Endothelial cell of umbilical vein (primary cell): ENCODE measurements around the gene RUVBL1. TPM values are rescaled to one million over a fixed set of nuclear protein-coding genes. Genes with fewer than 3 reads are reported as not detected.

Experiments used
- BruUV-seq: library from RNA; stranded (reverse); fragments of 400-500 nt; replicated peaks from 2 replicates; lab custom pipeline; 2021; lab: Mats Ljungman, UMichigan
- CTCF ChIA-PET: fragments of 300-600, 350-600 bp; sonication (Branson Sonifier 250); formaldehyde crosslinking; loops from one replicate; lab custom pipeline; 2021; ENCODE audit warnings: antibody characterized with exemption, inconsistent platforms; lab: Charles Lee
- POLR2A ChIA-PET: fragments of 300-600, 350-600 bp; sonication (Branson Sonifier 250); formaldehyde crosslinking; loops from one replicate; lab custom pipeline; 2021; ENCODE audit warnings: antibody characterized with exemption, inconsistent platforms; lab: Charles Lee
- DNase-seq: peaks from one replicate; pipeline ENCODE4 v3.0.0-alpha.2; 2011; ENCODE audit warnings: low read depth, low spot score
- FAIRE-seq: peaks from 2 replicates; lab custom pipeline; 2011; peaks lifted over from hg19 to GRCh38; lab: Jason Lieb, UNC
- H2AFZ ChIP-seq: 2 replicates; pipeline ENCODE4 v1.6.0; 2012; ENCODE audit warnings: low read depth, low read length, control low read depth, inconsistent platforms
- H3K27ac ChIP-seq: 2 replicates; pipeline ENCODE4 v1.5.1; 2011; ENCODE audit warnings: low read depth, mild to moderate bottlenecking, control low read depth, low read length, moderate library complexity; ENCODE audit not compliant: insufficient read depth
- H3K27me3 ChIP-seq, 2 experiments: 2 replicates each; pipeline versions ENCODE4 v1.6.0 to v1.6.1; 2011; ENCODE audit warnings: low read length in 2 of 2, mixed read lengths in 1 of 2; ENCODE audit not compliant: control insufficient read depth in 2 of 2, insufficient read depth in 2 of 2
- H3K36me3 ChIP-seq, 2 experiments: 2 replicates in 1 of 2; 3 replicates in 1 of 2; pipeline ENCODE4 v1.5.1; 2011; ENCODE audit warnings: low read length in 2 of 2, mild to moderate bottlenecking in 1 of 2, moderate library complexity in 1 of 2; ENCODE audit not compliant: control insufficient read depth in 2 of 2, insufficient read depth in 2 of 2; ENCODE audit errors: extremely low read depth in 1 of 2
- H3K4me1 ChIP-seq: 3 replicates; pipeline ENCODE4 v1.5.1; 2011; ENCODE audit warnings: mild to moderate bottlenecking, low read length; ENCODE audit not compliant: control insufficient read depth, insufficient read depth; ENCODE audit errors: extremely low read depth
- H3K4me2 ChIP-seq: 2 replicates; pipeline ENCODE4 v1.6.1; 2011; ENCODE audit warnings: low read length, control low read depth, mixed read lengths; ENCODE audit not compliant: insufficient read depth
- H3K4me3 ChIP-seq, 3 experiments: fragments of 200-600 bp in 1 of 3; sonication (generic), shearing (Covaris generic) in 1 of 3; replicated peaks in 1 of 3; 2 replicates each; pipeline ENCODE4 v1.5.1; 2011 to 2016; ENCODE audit warnings: control low read depth in 3 of 3, low read length in 3 of 3, mild to moderate bottlenecking in 2 of 3, inconsistent platforms in 1 of 3, low read depth in 1 of 3, moderate library complexity in 1 of 3; ENCODE audit not compliant: insufficient read depth in 1 of 3
- H3K79me2 ChIP-seq: 2 replicates; pipeline ENCODE4 v1.6.0; 2012; ENCODE audit warnings: low read length, inconsistent platforms; ENCODE audit not compliant: control insufficient read depth, insufficient read depth
- H3K9ac ChIP-seq: replicated peaks from 2 replicates; pipeline ENCODE3; 2011; ENCODE audit warnings: low read length, control low read depth; ENCODE audit not compliant: insufficient read depth; ENCODE audit errors: extremely low read depth
- H3K9me1 ChIP-seq: replicated peaks from 3 replicates; pipeline ENCODE4 v1.6.0; 2011; ENCODE audit warnings: mild to moderate bottlenecking, low read length; ENCODE audit not compliant: control insufficient read depth, insufficient read depth; ENCODE audit errors: extremely low read depth
- H3K9me3 ChIP-seq: replicated peaks from 2 replicates; pipeline ENCODE4 v1.5.1; 2012; ENCODE audit warnings: low read length, inconsistent platforms; ENCODE audit not compliant: control insufficient read depth, insufficient read depth
- H4K20me1 ChIP-seq: replicated peaks from 2 replicates; pipeline ENCODE3; 2011; ENCODE audit warnings: mild to moderate bottlenecking, low read length; ENCODE audit not compliant: control insufficient read depth, insufficient read depth; ENCODE audit errors: extremely low read depth
- EZH2 ChIP-seq: IDR thresholded peaks from 2 replicates; pipeline ENCODE4 v1.6.1; 2012; ENCODE audit warnings: borderline replicate concordance, low read depth, mild to moderate bottlenecking, moderate library complexity, low read length, inconsistent platforms; ENCODE audit not compliant: severe bottlenecking
- FOS ChIP-seq: IDR thresholded peaks from 2 replicates; pipeline ENCODE4 v1.6.1; 2011; ENCODE audit warnings: mild to moderate bottlenecking, low read length, moderate library complexity, borderline replicate concordance; ENCODE audit not compliant: insufficient read depth
- GATA2 ChIP-seq: IDR thresholded peaks from 2 replicates; pipeline ENCODE4 v1.7.0; 2011; ENCODE audit warnings: low read depth, mild to moderate bottlenecking, moderate library complexity, mixed read lengths, low read length; ENCODE audit not compliant: insufficient read length, insufficient read depth
- JUN ChIP-seq: IDR thresholded peaks from 2 replicates; pipeline ENCODE4 v1.6.1; 2011; ENCODE audit warnings: borderline replicate concordance, low read depth; ENCODE audit not compliant: insufficient read length, insufficient read depth
- MYC ChIP-seq: IDR thresholded peaks from one replicate; pipeline ENCODE4 v1.6.1; 2011; ENCODE audit warnings: mild to moderate bottlenecking, low read depth, low read length
- POLR2A ChIP-seq: IDR thresholded peaks from 2 replicates; pipeline ENCODE4 v1.6.1; 2012; ENCODE audit warnings: low read depth, mild to moderate bottlenecking, control low read depth, low read length
- POLR2AphosphoS5 ChIP-seq: IDR thresholded peaks from 2 replicates; pipeline ENCODE4 v1.6.1; 2012; ENCODE audit warnings: low read depth, mild to moderate bottlenecking, control low read depth, low read length, moderate library complexity; ENCODE audit not compliant: insufficient read depth
- dilution Hi-C: fragments of 300-500 bp; cut with MboI; formaldehyde crosslinking; loops from one replicate; pipeline ENCODE4 v1.15.0; 2019; ENCODE audit warnings: low sequenced_read_pairs; ENCODE audit not compliant: extremely low pct_ligation_motif_present
- intact Hi-C: fragments of 100-400 bp; cut with micrococcal nuclease; formaldehyde crosslinking; loops from one replicate; pipeline ENCODE4 v1.10.0; 2022
- polyA plus RNA-seq, 4 experiments: library from polyadenylated mRNA; depleted of rRNA in 3 of 4; stranded (reverse) in 3 of 4; unstranded in 1 of 4; fragments of >200 nt; gene quantifications; 2 replicates each; pipeline versions ENCODE4 v1.2.1 to v1.2.3, GENCODE V29; 2011 to 2012; ENCODE audit warnings: missing spikeins in 1 of 4
- total RNA-seq: library from RNA; stranded (reverse); gene quantifications from 2 replicates; pipeline ENCODE4 v1.2.3, GENCODE V29; 2021
- TF ChIP-seq, protein P1 (sequence below), 2 donors: IDR thresholded peaks; 1 replicate in 1 of 2; 2 replicates in 1 of 2; pipeline ENCODE4 v1.5.1; 2011; ENCODE audit warnings: low read length in 2 of 2, mild to moderate bottlenecking in 2 of 2, moderate library complexity in 2 of 2, control low read depth in 1 of 2, inconsistent platforms in 1 of 2, low read depth in 1 of 2; ENCODE audit not compliant: insufficient read depth in 1 of 2; ENCODE audit errors: extremely low read depth in 1 of 2
- TF ChIP-seq, protein P2 (sequence below): IDR thresholded peaks from 2 replicates; pipeline ENCODE4 v1.6.1; 2011; ENCODE audit not compliant: insufficient read depth, insufficient read length

RUVBL1 gene
- total and polyA plus RNA-seq, 2 donors (not counting 3 experiments of a cell fraction or from before 2014, with no cell fraction given), result 52.5 to 58.5 TPM

DNA sequence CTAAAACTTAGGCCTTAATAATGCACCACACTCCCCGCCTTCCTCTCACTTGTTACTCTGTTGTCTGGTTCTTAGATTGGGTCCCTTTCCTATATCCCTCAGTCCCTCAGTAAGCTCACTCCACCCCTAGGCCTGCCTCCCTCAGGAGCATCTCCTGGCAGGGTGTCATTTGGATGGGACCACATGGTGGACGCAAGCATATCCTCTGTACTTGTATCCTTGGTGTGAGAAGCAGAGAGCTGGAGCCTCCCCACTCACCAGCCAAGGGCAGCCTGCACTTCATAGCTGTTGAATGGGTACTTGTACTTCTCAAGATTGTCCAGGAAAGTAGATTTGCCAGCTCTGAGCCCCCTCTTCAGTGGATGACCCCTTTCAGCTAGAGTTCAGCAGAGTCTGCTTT is 59.7 kb downstream of the RUVBL1 start:
- FAIRE-seq (no peak), DNase-seq (no peak)
- no peaks in the 10 kb centered on the region for H3K9me3 ChIP-seq
- H3K27ac ChIP-seq, result no peak overlapping the region
- no peaks in the 10 kb centered on the region for H3K9me1 ChIP-seq
- CTCF ChIA-PET, result no interaction called here
- H3K9ac ChIP-seq, result no peak overlapping the region
- H4K20me1 ChIP-seq, result no peaks in the 10 kb centered on the region
- H3K36me3 ChIP-seq, result peaks cover 58 to 76% of the 10 kb centered on the region in 2 experiments
- intact Hi-C loops (no loop called here), dilution Hi-C loops (no loop called here)
- H3K27me3 ChIP-seq, result no peaks in the 10 kb centered on the region
- TF ChIP-seq POLR2AphosphoS5 (no peak), MYC (no peak), GATA2 (no peak), EZH2 (no peak), POLR2A (no peak), FOS (no peak), JUN (no peak)
- TF ChIP-seq, protein P1, sequence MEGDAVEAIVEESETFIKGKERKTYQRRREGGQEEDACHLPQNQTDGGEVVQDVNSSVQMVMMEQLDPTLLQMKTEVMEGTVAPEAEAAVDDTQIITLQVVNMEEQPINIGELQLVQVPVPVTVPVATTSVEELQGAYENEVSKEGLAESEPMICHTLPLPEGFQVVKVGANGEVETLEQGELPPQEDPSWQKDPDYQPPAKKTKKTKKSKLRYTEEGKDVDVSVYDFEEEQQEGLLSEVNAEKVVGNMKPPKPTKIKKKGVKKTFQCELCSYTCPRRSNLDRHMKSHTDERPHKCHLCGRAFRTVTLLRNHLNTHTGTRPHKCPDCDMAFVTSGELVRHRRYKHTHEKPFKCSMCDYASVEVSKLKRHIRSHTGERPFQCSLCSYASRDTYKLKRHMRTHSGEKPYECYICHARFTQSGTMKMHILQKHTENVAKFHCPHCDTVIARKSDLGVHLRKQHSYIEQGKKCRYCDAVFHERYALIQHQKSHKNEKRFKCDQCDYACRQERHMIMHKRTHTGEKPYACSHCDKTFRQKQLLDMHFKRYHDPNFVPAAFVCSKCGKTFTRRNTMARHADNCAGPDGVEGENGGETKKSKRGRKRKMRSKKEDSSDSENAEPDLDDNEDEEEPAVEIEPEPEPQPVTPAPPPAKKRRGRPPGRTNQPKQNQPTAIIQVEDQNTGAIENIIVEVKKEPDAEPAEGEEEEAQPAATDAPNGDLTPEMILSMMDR (IDR thresholded peaks at IDR 0.05; ENCODE audit: extremely low read depth in 1 of 2, insufficient read depth in 1 of 2, low read depth in 1 of 2, low read length in 2 of 2), result no peak
- TF ChIP-seq, protein P2, sequence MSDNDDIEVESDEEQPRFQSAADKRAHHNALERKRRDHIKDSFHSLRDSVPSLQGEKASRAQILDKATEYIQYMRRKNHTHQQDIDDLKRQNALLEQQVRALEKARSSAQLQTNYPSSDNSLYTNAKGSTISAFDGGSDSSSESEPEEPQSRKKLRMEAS, result no peak
- peaks cover 27% of the 10 kb centered on the region for H3K79me2 ChIP-seq
- no peak overlapping the region for H2AFZ ChIP-seq
- H3K4me2 ChIP-seq, result no peak overlapping the region
- BruUV-seq, result no TSS peak
- POLR2A ChIA-PET, result interaction anchor here (0.7 kb wide), 1 partner anchor 10 kb away, joined by 3 read pairs; no protein-coding TSS in a partner anchor
- no peaks in the 10 kb centered on the region for H3K4me1 ChIP-seq
- H3K4me3 ChIP-seq, result no peak overlapping the region
